ENCODE measurements around the gene ZDHHC14. TPM values are rescaled to one million over a fixed set of nuclear protein-coding genes. Genes with fewer than 3 reads are reported as not detected.

ZDHHC14 gene
- total RNA-seq, 1 experiment from 2014 or later = 4.9 TPM

DNA sequence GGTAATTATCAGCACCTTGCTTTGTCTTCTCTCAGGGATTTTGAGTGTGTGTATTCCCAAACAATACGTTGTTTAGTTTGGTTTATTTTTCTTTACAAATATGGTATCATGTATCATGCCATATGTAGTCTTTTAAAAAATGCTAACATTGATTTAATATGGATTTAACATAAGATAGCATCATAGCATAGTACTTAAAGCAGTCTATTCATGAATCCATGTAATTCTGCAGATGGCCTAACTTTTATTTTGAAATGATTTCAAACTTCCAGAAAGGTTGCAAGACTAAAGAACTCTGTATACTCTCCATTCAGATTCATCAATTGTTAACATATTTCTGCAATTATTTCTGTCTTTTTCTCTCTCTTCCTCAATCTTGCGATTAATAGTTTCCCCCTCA, 7.9 kb downstream of the ZDHHC14 start:
- no TSS peak for BruUV-seq (replicated peaks)
- no peak for ATAC-seq
- Histone ChIP-seq H3K27me3 (ENCODE audit: low read length) (no peaks in the 10 kb centered on the region), H3K4me2 (ENCODE audit: low read length) (no peak overlapping the region), H3K9ac (ENCODE audit: low read length) (no peak overlapping the region), H3K4me3 (ENCODE audit: low read length) (no peak overlapping the region), H3K36me3 (ENCODE audit: low read depth, low read length) (peaks cover 12% of the 10 kb centered on the region; the same call in 1 of the 2 replicates), H3K27ac (ENCODE audit: low read length) (no peak overlapping the region), H4K20me1 (ENCODE audit: low read length) (no peaks in the 10 kb centered on the region), H3K4me1 (ENCODE audit: insufficient read depth, low read length) (no peaks in the 10 kb centered on the region), H3F3A (ENCODE audit: low read length, unreplicated experiment) (no peaks in the 10 kb centered on the region), H3K9me2 (replicated peaks; ENCODE audit: low read length) (no peaks in the 10 kb centered on the region), H3K79me2 (ENCODE audit: low read length) (0 out of 2 replicates have a peak, but pooled peaks cover 3% of the 10 kb centered on the region), H2AFZ (ENCODE audit: low read length) (no peak overlapping the region), H3K9me3 (ENCODE audit: low read length) (peaks cover 19% of the 10 kb centered on the region)
- intact Hi-C loops (cut with micrococcal nuclease) = no loop called here
- CTCF ChIA-PET = no interaction called here
- TF ChIP-seq EZH2phosphoT487 (IDR thresholded peaks at IDR 0.05; ENCODE audit: borderline replicate concordance, low read length) (no peak), EZH2 (IDR thresholded peaks at IDR 0.05; ENCODE audit: low read length, unreplicated experiment) (no peak)
- TF ChIP-seq, protein P1, sequence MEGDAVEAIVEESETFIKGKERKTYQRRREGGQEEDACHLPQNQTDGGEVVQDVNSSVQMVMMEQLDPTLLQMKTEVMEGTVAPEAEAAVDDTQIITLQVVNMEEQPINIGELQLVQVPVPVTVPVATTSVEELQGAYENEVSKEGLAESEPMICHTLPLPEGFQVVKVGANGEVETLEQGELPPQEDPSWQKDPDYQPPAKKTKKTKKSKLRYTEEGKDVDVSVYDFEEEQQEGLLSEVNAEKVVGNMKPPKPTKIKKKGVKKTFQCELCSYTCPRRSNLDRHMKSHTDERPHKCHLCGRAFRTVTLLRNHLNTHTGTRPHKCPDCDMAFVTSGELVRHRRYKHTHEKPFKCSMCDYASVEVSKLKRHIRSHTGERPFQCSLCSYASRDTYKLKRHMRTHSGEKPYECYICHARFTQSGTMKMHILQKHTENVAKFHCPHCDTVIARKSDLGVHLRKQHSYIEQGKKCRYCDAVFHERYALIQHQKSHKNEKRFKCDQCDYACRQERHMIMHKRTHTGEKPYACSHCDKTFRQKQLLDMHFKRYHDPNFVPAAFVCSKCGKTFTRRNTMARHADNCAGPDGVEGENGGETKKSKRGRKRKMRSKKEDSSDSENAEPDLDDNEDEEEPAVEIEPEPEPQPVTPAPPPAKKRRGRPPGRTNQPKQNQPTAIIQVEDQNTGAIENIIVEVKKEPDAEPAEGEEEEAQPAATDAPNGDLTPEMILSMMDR (conservative IDR thresholded peaks at IDR 0.05; ENCODE audit: low read depth, low read length) = no peak
- POLR2A ChIA-PET (ENCODE audit: unreplicated experiment) = no interaction called here
- no peak for DNase-seq

DNA sequence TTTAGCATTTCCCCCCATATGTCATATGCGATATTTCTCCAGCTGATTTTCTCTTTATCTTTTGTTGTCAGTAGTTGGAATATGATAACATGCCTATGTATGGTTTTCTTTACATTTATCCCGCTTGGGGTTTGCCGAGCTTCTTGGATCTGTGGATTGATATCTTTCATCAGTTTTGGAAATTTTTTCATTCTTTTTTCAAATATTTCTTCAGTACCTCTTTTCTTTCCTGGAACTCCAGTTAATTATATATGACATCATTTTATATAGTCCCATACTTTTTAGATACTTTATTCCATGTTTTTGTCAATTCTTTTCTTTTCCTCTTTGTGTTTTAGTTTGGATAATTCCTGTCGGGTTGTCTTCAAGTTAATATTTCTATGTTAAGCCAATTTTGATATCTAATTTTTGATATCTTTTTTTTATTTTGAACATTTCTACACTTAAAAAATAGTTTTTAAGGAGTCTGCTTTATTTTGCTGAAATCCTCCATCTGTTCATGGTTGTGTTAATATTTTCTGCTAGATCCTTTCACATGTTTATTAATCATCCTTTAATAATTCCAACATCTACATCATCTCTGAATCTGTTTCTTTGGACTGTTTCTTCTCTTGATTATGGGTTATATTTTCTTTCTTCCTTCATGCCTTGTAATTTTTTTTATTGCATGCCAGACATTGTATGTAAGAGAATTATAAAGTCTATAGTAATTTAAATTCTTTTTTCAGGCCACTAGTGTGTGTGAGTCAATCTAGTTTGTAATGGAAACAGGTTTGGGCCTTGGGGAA, 9.5 kb downstream of the ZDHHC14 start:
- no TSS peak for BruUV-seq (replicated peaks)
- ATAC-seq = no peak
- Histone ChIP-seq H3K4me3 (ENCODE audit: low read length) (no peak overlapping the region), H3K27ac (ENCODE audit: low read length) (no peak overlapping the region), H3K79me2 (ENCODE audit: low read length) (no peaks in the 10 kb centered on the region), H3K36me3 (ENCODE audit: low read depth, low read length) (peaks cover 12% of the 10 kb centered on the region; the same call in 1 of the 2 replicates), H3F3A (ENCODE audit: low read length, unreplicated experiment) (no peaks in the 10 kb centered on the region), H3K27me3 (ENCODE audit: low read length) (no peaks in the 10 kb centered on the region), H3K9me2 (replicated peaks; ENCODE audit: low read length) (no peaks in the 10 kb centered on the region), H4K20me1 (ENCODE audit: low read length) (no peaks in the 10 kb centered on the region), H3K4me2 (ENCODE audit: low read length) (no peak overlapping the region), H2AFZ (ENCODE audit: low read length) (no peak overlapping the region), H3K9me3 (ENCODE audit: low read length) (peaks cover 19% of the 10 kb centered on the region), H3K4me1 (ENCODE audit: insufficient read depth, low read length) (no peaks in the 10 kb centered on the region), H3K9ac (ENCODE audit: low read length) (no peak overlapping the region)
- ChIA-PET POLR2A (ENCODE audit: unreplicated experiment) (no interaction called here), CTCF (no interaction called here)
- intact Hi-C loops (cut with micrococcal nuclease) = no loop called here
- TF ChIP-seq, protein P1 (conservative IDR thresholded peaks at IDR 0.05; ENCODE audit: low read depth, low read length) = no peak
- DNase-seq = no peak

DNA sequence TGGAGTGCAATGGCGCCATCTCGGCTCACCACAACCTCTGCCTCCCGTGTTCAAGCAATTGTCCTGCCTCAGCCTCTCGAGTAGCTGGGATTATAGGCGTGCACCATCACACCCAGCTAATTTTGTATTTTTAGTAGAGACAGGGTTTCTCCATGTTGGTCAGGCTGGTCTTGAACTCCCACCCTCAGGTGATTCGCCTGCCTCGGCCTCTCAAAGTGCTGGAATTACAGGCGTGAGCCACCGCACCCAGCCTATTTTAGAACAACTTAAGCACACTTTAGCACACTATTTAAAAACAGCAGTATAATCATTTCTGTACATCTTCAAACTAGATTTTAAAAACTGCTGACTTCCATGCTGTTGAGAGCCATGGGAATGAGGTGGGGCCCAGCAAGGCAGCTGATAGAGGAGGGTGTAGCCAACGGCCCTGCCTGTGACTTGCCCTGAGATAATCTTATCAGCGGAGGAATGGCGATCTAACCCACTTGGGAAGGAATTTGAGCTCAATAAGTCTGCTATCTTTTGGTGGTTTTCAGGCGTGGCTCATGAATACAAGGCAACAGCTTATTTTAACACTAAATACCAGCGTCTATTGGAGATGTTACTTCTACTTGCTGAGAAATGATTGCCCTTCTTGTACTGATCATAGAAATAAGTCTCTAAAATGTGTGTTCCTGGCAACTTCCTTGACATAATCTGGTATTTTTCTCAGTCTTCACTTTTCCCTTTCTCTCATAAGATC, 12.1 kb downstream of the ZDHHC14 start:
- H3K79me2 ChIP-seq (ENCODE audit: low read length) = no peaks in the 10 kb centered on the region
- ATAC-seq = no peak
- H3K9ac ChIP-seq (ENCODE audit: low read length) = no peak overlapping the region
- H3K4me1 ChIP-seq (ENCODE audit: insufficient read depth, low read length) = no peaks in the 10 kb centered on the region
- no peaks in the 10 kb centered on the region for H4K20me1 ChIP-seq (ENCODE audit: low read length)
- H3K9me3 ChIP-seq (ENCODE audit: low read length) = peaks cover 19% of the 10 kb centered on the region
- TF ChIP-seq, protein P1 (conservative IDR thresholded peaks at IDR 0.05; ENCODE audit: low read depth, low read length) = no peak
- TF ChIP-seq EZH2phosphoT487 (IDR thresholded peaks at IDR 0.05; ENCODE audit: borderline replicate concordance, low read length) = no peak
- TF ChIP-seq EZH2 (IDR thresholded peaks at IDR 0.05; ENCODE audit: low read length, unreplicated experiment) = no peak
- H3K27me3 ChIP-seq (ENCODE audit: low read length) = no peaks in the 10 kb centered on the region
- H3K4me3 ChIP-seq (ENCODE audit: low read length) = no peak overlapping the region
- H2AFZ ChIP-seq (ENCODE audit: low read length) = no peak overlapping the region
- H3F3A ChIP-seq (ENCODE audit: low read length, unreplicated experiment) = no peaks in the 10 kb centered on the region
- H3K36me3 ChIP-seq (ENCODE audit: low read depth, low read length) = peaks cover 12% of the 10 kb centered on the region; the same call in 1 of the 2 replicates
- no peak for DNase-seq
- intact Hi-C loops (cut with micrococcal nuclease) = no loop called here
- ChIA-PET CTCF (interaction anchor here (0.6 kb wide), 1 partner anchor 12 kb away, joined by 5 read pairs; no protein-coding TSS in a partner anchor), POLR2A (ENCODE audit: unreplicated experiment) (no interaction called here)
- H3K9me2 ChIP-seq (replicated peaks; ENCODE audit: low read length) = no peaks in the 10 kb centered on the region
- no peak overlapping the region for H3K4me2 ChIP-seq (ENCODE audit: low read length)
- BruUV-seq (replicated peaks) = no TSS peak
- H3K27ac ChIP-seq (ENCODE audit: low read length) = no peak overlapping the region

Measured in PC-3 (cell line).